ENCODE data around the gene IRF1.

Gene IRF1

DNA sequence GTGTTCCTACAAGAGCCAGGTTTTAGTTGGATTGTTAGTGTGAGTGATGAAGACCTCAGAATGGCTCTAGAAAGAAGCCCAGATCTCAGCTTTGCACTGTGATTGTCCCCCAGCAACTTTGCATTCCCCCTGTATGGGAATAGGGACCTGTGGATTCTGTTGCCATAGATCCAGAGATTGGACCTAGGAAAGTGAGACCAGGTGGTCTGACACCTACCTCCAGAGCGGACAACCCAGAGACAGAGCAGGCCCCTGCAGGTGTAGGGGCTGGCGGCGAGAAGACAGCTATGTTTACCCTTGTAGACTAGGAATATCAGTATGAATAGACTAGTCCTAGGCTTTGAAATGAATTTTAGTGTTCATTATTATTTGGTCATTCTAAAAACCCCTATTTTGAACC is 53.6 kb downstream of the IRF1 start:
- no peak for DNase-seq

DNA sequence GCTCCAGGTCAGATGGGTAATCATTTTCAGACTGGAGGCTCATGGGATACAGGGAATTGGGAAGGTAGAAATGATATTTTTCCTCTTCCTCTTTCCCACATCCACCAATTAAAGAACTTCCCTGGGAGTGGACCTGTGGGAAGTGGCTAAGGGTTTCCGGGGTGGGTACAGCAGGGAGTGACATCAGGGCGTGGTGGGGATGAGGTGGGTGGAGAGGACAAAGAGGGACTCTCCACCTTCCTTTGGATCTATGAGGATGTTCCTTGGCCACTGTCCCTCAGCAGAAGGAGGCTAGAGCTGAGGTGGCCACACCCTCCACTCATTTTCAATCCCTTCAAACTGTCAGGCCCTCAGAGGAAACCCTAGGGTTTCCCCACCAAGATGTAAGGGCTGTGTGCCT is 54.7 kb downstream of the IRF1 start:
- DNase-seq = no peak

DNA sequence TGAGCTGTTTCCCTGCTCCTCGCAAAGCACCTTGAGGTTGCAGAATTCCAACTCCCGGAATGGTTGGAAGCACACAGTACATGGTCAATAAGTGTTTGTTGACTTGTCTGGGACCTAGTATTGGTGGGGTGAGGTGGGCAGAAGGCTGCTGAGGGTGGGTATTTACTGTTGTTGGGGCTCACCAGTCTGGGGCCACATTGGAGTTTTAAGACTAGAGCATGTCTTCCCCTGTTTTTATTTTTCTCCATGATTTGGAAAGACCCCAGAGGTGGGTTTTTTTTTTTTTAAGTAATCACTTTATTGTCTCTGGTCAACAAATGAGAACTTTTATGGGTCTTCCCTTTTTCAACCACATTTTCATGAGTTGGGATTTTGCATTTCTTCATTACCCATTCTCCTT is 55.1 kb downstream of the IRF1 start:
- no peak for DNase-seq

DNA sequence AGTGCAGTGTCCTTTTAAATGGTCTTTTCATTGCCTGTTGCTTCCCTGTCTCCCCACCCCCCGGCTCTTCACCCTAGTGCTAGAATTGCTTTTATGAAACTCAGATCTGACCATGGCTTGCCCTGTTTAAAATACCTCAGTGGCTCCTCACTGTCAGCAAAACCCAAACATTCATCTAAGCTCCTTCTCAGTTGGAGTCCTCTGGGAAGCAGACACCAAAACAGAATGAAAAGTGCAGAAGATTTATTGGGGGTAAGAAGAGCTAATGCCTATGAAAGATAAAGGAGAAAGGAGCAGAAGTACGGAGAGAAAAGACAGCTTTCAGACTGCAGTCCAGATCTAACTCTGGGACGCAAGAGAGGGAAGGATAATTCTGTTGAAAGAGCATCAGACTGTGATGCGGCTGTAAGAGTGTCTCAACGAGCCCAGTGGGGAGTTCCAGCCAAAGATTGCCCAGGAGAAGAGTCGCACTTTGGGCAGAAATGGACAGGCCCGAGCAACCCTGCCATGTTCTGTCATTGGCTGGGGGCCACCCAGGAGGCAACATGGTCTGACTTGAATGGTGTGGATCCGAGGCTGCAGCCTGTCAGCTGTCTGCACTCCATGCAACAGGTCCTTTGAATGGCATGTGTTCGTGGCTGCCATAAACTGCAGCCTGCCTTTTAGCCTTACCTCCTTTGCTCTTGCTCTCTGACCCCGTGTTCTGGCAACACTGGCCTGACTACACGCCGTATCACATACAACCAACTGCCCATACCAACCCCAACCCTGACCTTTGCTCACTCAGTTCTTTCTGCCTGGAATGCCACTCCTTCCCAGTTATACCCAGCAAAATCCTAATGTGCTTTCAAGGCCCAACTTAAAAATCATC is 55.9 kb downstream of the IRF1 start:
- DNase-seq = peak; percentile 68

DNA sequence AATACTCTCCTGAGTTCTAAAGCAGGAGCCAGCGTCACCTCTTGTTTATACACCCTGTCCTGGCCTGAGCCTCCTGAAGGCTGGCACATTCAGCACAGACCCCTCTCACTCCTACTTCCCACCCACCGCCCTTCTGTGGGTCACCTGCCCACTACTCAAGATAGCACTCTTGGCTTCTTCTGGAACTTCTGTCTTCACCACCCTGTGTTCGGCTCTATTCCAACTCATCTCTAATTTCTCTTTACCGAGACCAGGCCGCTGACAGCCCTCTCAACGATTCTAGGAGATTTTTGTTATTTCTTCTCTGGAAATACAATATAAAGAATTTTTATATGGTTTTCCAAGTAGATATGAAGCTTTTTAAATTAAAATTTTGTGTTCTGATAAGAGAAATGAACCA is 57.4 kb downstream of the IRF1 start:
- DNase-seq = no peak

DNA sequence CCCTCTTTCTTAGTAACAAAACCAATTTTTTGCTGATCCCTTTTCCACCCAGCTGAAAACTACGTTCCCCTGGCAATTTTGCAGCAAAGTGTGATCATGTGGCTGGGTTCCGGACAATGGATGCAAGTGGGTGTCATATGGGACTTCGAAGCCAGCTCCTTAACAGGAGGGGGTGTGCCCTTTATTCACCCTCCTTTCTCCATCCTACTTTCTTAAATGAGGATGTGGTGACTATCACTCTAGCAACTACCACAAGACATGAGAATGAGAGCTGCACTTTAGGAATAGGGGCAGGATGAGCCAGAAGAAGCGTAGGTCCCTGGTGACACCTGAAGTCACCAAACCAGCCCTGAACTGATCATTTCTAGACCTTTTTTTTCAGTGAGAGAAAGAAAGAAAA is 58.9 kb downstream of the IRF1 start:
- no peak for DNase-seq
